CD8-positive, alpha-beta memory T cell (primary cell): Measurements from ENCODE around the gene JAG1. TPM values are rescaled to one million over a fixed set of nuclear protein-coding genes. Genes with fewer than 3 reads are reported as not detected.

ENCODE experiments used
- CTCF ChIA-PET: fragments of 350-600 bp; sonication (Branson Sonifier 250); formaldehyde crosslinking; loops from one replicate; lab custom pipeline; 2021; ENCODE audit warnings: antibody characterized with exemption; lab: Charles Lee
- POLR2A ChIA-PET: fragments of 350-600 bp; sonication (Branson Sonifier 250); formaldehyde crosslinking; loops from one replicate; lab custom pipeline; 2021; ENCODE audit warnings: antibody characterized with exemption; lab: Charles Lee
- DNase-seq, 5 donors: peaks; one replicate each; pipeline versions ENCODE4 v3.0.0 to v3.0.0-alpha.2; 2020 to 2022; ENCODE audit warnings: mixed read lengths in 1 of 5
- H3K27ac ChIP-seq: one replicate; pipeline ENCODE4 v1.7.0; 2013; ENCODE audit warnings: low read depth, mild to moderate bottlenecking, low read length, moderate library complexity
- H3K27me3 ChIP-seq: 2 replicates; pipeline ENCODE4 v1.7.0; 2013; ENCODE audit warnings: low read length, mild to moderate bottlenecking; ENCODE audit not compliant: insufficient read depth, poor library complexity, severe bottlenecking
- H3K36me3 ChIP-seq: 2 replicates; pipeline ENCODE4 v1.7.0; 2013; ENCODE audit warnings: mild to moderate bottlenecking, low read length, moderate library complexity; ENCODE audit not compliant: insufficient read depth
- H3K4me1 ChIP-seq: 2 replicates; pipeline ENCODE4 v1.7.0; 2013; ENCODE audit warnings: mild to moderate bottlenecking, low read length, moderate library complexity; ENCODE audit not compliant: insufficient read depth
- H3K4me3 ChIP-seq: 2 replicates; pipeline ENCODE4 v1.7.0; 2013; ENCODE audit warnings: mild to moderate bottlenecking, low read length
- H3K9me3 ChIP-seq: 2 replicates; pipeline ENCODE4 v1.7.0; 2013; ENCODE audit warnings: mild to moderate bottlenecking, low read length
- H3K27ac Mint-ChIP-seq, 8 donors: one replicate each; pipeline ENCODE4 v1.8.0; 2020 to 2021; ENCODE audit warnings: mixed read lengths in 8 of 8, mild to moderate bottlenecking in 6 of 8, inconsistent platforms in 3 of 8, moderate library complexity in 3 of 8
- H3K27me3 Mint-ChIP-seq, 2 donors: one replicate each; pipeline ENCODE4 v1.8.0; 2020 to 2021; ENCODE audit warnings: mixed read lengths in 2 of 2, mild to moderate bottlenecking in 1 of 2, moderate library complexity in 1 of 2
- H3K36me3 Mint-ChIP-seq, 3 donors: one replicate each; pipeline ENCODE4 v1.8.0; 2020 to 2021; ENCODE audit warnings: mixed read lengths in 3 of 3, inconsistent platforms in 1 of 3, mild to moderate bottlenecking in 1 of 3
- H3K4me1 Mint-ChIP-seq, 3 donors: one replicate each; pipeline ENCODE4 v1.8.0; 2020 to 2021; ENCODE audit warnings: mixed read lengths in 3 of 3, inconsistent platforms in 1 of 3, mild to moderate bottlenecking in 1 of 3
- H3K4me3 Mint-ChIP-seq, 7 donors: one replicate each; pipeline ENCODE4 v1.8.0; 2020 to 2021; ENCODE audit warnings: mixed read lengths in 7 of 7, mild to moderate bottlenecking in 6 of 7, moderate library complexity in 4 of 7, inconsistent platforms in 2 of 7
- H3K9me3 Mint-ChIP-seq, 5 donors: one replicate each; pipeline ENCODE4 v1.8.0; 2020 to 2022; ENCODE audit warnings: mixed read lengths in 5 of 5, mild to moderate bottlenecking in 3 of 5, moderate library complexity in 2 of 5, inconsistent platforms in 1 of 5
- polyA plus RNA-seq: library from polyadenylated mRNA; unstranded; fragments of 300-500 nt; fragmentation: Illumina TruSeq; gene quantifications from one replicate; pipeline ENCODE4 v1.2.3, GENCODE V29; 2021
- total RNA-seq, 2 experiments: library from RNA; stranded (reverse); gene quantifications; one replicate each; pipeline ENCODE4 v1.2.3, GENCODE V29; 2021

JAG1 gene
- total and polyA plus RNA-seq, 3 experiments from 2014 or later, result 0.11 to 0.24 (median 0.24) TPM

DNA sequence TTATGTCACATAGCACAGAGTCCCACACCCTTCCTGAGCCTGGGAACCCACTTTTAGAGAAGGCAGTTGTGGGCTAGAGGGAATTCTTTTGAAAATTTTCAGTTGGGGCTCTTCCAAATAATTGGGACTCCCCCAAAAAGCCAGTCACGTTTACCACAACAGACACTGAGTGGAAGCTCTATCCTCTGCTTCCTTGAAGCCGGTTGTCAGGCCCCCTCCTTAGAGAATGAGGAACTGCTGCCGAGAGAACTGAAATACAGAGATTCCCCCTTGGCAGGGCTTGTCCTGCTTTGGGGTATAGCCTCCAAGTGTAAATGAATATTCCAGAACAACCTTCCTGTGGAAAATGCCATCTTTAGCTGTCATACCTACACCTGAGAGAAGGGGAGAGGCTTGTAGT lies 2.7 kb upstream of the JAG1 start:
- ChIA-PET CTCF (no interaction called here), POLR2A (no interaction called here)
- no peak overlapping the region for H3K27ac Mint-ChIP-seq
- peaks cover 9% of the 10 kb centered on the region for H3K27me3 ChIP-seq
- no peaks in the 10 kb centered on the region for H3K36me3 Mint-ChIP-seq
- peaks cover 0 to 2% (median 0%) of the 10 kb centered on the region in 5 donors for H3K9me3 Mint-ChIP-seq
- H3K27ac ChIP-seq, result no peak overlapping the region
- H3K4me1 Mint-ChIP-seq, result peaks cover 14 to 21% (median 15%) of the 10 kb centered on the region in 3 donors
- DNase-seq, result no peak
- no peaks in the 10 kb centered on the region for H3K4me1 ChIP-seq
- no peaks in the 10 kb centered on the region for H3K9me3 ChIP-seq
- H3K4me3 Mint-ChIP-seq, result peak overlapping the region in 1 of 7 donors; percentile 26
- peaks cover 37 to 52% of the 10 kb centered on the region in 2 donors for H3K27me3 Mint-ChIP-seq
- no peaks in the 10 kb centered on the region for H3K36me3 ChIP-seq
- no peak overlapping the region for H3K4me3 ChIP-seq

DNA sequence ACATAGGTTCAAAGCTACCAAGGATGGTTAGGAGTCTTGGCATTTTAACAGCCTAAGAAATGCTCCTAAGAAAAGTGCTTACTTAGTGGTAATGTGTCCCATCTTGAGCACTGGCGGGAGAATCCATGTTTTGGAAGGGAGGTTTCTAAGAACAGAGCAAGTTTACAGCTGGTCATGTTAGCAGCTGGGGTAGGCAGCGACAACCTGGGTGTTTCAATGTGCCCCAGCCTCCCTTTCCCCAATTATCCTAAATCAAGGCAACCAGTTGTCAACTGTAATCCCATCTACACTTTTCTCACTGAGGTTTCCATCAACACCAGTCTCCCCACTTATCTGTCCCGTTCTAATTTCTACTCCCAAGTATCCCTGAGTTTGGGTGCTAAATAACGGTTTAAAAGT lies 1.6 kb upstream of the JAG1 start:
- CTCF ChIA-PET, result no interaction called here
- Mint-ChIP-seq H3K27ac (no peak overlapping the region), H3K4me1 (peaks cover 18 to 30% (median 26%) of the 10 kb centered on the region in 3 donors), H3K27me3 (peaks cover 39 to 56% of the 10 kb centered on the region in 2 donors), H3K9me3 (peaks cover 0 to 2% (median 0%) of the 10 kb centered on the region in 5 donors), H3K4me3 (peak overlapping the region; percentile 6 to 89 (median 72)), H3K36me3 (no peaks in the 10 kb centered on the region)
- POLR2A ChIA-PET, result no interaction called here
- no peak overlapping the region for H3K27ac ChIP-seq
- no peak overlapping the region for H3K4me3 ChIP-seq
- peaks cover 9% of the 10 kb centered on the region for H3K27me3 ChIP-seq
- H3K36me3 ChIP-seq, result no peaks in the 10 kb centered on the region
- no peaks in the 10 kb centered on the region for H3K4me1 ChIP-seq
- DNase-seq, result no peak
- H3K9me3 ChIP-seq, result no peaks in the 10 kb centered on the region

- no peaks in the 10 kb centered on the region for H3K36me3 Mint-ChIP-seq
- CTCF ChIA-PET, result no interaction called here
- peaks cover 42 to 62% of the 10 kb centered on the region in 2 donors for H3K27me3 Mint-ChIP-seq
- H3K27ac Mint-ChIP-seq, result peak overlapping the region in 2 of 8 donors; percentile 44 to 88
- H3K9me3 Mint-ChIP-seq, result peaks cover 0 to 2% (median 0%) of the 10 kb centered on the region in 5 donors
- H3K4me3 ChIP-seq, result no peak overlapping the region
- H3K4me1 Mint-ChIP-seq, result peaks cover 18 to 32% (median 28%) of the 10 kb centered on the region in 3 donors
- no peaks in the 10 kb centered on the region for H3K4me1 ChIP-seq
- peak overlapping the region; percentile 6 to 89 (median 72) for H3K4me3 Mint-ChIP-seq
- no peaks in the 10 kb centered on the region for H3K9me3 ChIP-seq
- POLR2A ChIA-PET, result interaction anchor here (0.6 kb wide), 1 partner anchor 677 kb away, joined by 3 read pairs; no protein-coding TSS in a partner anchor
- no peaks in the 10 kb centered on the region for H3K36me3 ChIP-seq
- no peak overlapping the region for H3K27ac ChIP-seq
- DNase-seq, result peak in 1 of 5 donors; percentile 18
- peaks cover 9% of the 10 kb centered on the region for H3K27me3 ChIP-seq
Measured at GRCh38 chr20:10674684-10675449, 1.1 kb upstream of the JAG1 start.

GRCh38 chr20:10673176-10673841 lies 490 bp downstream of the JAG1 start:
- no peak overlapping the region for H3K27ac ChIP-seq
- H3K36me3 ChIP-seq, result no peaks in the 10 kb centered on the region
- Mint-ChIP-seq H3K36me3 (no peaks in the 10 kb centered on the region), H3K27ac (peak overlapping the region in 2 of 8 donors; percentile 12 to 84), H3K9me3 (peaks cover 0 to 2% (median 0%) of the 10 kb centered on the region in 5 donors), H3K4me3 (peak overlapping the region; percentile 27 to 90 (median 77)), H3K27me3 (peaks cover 52 to 72% of the 10 kb centered on the region in 2 donors), H3K4me1 (peaks cover 18 to 32% (median 28%) of the 10 kb centered on the region in 3 donors)
- CTCF ChIA-PET, result interaction anchor here (1.4 kb wide), 1 partner anchor 10 kb away, joined by 5 read pairs; no protein-coding TSS in a partner anchor
- no peak for DNase-seq
- peaks cover 9% of the 10 kb centered on the region for H3K27me3 ChIP-seq
- no peak overlapping the region for H3K4me3 ChIP-seq
- POLR2A ChIA-PET, result no interaction called here
- H3K9me3 ChIP-seq, result no peaks in the 10 kb centered on the region
- no peaks in the 10 kb centered on the region for H3K4me1 ChIP-seq

DNA sequence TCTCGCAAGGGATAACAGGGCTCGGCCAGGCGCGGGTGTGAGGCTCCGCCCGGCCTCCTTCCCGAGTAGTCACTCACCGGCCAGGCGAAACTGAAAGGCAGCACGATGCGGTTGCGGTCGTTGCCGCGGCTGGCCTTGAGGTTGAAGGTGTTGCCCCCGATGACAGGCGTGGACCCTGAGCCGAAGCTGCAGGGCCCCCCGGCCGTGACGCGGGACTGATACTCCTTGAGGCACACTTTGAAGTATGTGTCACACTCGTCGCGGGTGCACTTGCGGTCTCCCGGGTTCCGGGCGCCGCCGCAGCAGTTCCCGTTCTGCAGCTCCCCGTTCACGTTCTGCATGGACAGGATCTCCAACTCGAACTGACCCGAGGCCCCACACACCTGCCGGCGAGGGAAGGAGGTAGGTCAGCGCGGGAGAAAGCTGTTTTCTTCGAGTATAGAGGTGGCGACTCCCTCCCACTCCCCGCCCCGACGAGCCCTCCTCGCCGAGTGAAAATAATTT lies 1.1 kb downstream of the JAG1 start:
- H3K36me3 ChIP-seq, result no peaks in the 10 kb centered on the region
- Mint-ChIP-seq H3K27ac (peak overlapping the region in 2 of 8 donors; percentile 12 to 84), H3K4me1 (peaks cover 18 to 32% (median 28%) of the 10 kb centered on the region in 3 donors), H3K9me3 (peaks cover 0 to 2% (median 0%) of the 10 kb centered on the region in 5 donors), H3K27me3 (peaks cover 49 to 68% of the 10 kb centered on the region in 2 donors), H3K36me3 (no peaks in the 10 kb centered on the region), H3K4me3 (peak overlapping the region; percentile 49 to 90 (median 77))
- H3K4me3 ChIP-seq, result no peak overlapping the region
- DNase-seq, result peak in 3 of 5 donors; percentile 6 to 54 (median 19)
- ChIA-PET CTCF (interaction anchor here (1.4 kb wide), 1 partner anchor 11 kb away, joined by 5 read pairs; no protein-coding TSS in a partner anchor), POLR2A (no interaction called here)
- no peak overlapping the region for H3K27ac ChIP-seq
- peaks cover 9% of the 10 kb centered on the region for H3K27me3 ChIP-seq
- H3K9me3 ChIP-seq, result no peaks in the 10 kb centered on the region
- no peaks in the 10 kb centered on the region for H3K4me1 ChIP-seq

DNA sequence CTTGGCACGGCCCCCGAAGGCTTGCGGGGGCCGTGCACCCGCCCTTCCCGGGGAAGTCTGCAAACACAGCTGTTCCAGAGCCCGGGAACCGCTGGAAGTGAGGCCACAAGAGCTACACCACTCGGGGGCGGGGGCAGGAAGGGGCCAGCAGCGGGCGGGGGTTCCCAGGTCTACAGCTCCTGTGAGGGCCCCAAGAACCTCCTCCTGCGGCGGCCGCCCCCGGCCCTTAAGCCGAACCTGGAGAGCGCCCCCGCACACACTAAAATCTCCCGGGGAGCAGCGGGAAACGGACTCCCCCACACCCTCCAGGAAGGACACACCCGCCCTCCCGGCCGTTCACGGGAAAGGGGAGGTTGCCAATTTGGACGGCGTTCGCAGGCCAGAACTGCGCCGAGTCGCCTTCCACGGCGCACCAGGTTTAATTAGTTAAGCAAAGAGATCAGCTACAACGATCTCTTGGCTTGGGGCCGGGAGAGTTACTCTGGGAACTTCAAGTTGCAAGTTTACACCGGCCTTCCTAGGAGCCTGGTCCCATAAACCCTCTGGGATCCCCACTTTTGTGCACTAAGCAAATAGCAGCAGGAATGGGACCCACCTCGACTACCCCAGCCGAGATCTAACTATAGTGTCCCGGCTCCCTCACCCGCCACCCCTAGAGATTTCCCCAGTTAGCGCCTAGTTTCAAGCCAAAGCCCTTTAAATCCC lies 1.7 kb downstream of the JAG1 start:
- Mint-ChIP-seq H3K4me1 (peaks cover 18 to 32% (median 28%) of the 10 kb centered on the region in 3 donors), H3K27ac (no peak overlapping the region), H3K27me3 (peaks cover 46 to 68% of the 10 kb centered on the region in 2 donors), H3K36me3 (no peaks in the 10 kb centered on the region), H3K9me3 (peaks cover 0 to 2% (median 0%) of the 10 kb centered on the region in 5 donors), H3K4me3 (peak overlapping the region; percentile 49 to 90 (median 77))
- H3K27me3 ChIP-seq, result peaks cover 9% of the 10 kb centered on the region
- no peaks in the 10 kb centered on the region for H3K36me3 ChIP-seq
- no peaks in the 10 kb centered on the region for H3K9me3 ChIP-seq
- CTCF ChIA-PET, result interaction anchor here (1.4 kb wide), 1 partner anchor 11 kb away, joined by 5 read pairs; no protein-coding TSS in a partner anchor
- H3K4me3 ChIP-seq, result no peak overlapping the region
- POLR2A ChIA-PET, result no interaction called here
- no peaks in the 10 kb centered on the region for H3K4me1 ChIP-seq
- no peak overlapping the region for H3K27ac ChIP-seq
- no peak for DNase-seq

- Histone ChIP-seq H3K27me3 (peaks cover 9% of the 10 kb centered on the region), H3K4me3 (no peak overlapping the region), H3K36me3 (no peaks in the 10 kb centered on the region), H3K9me3 (no peaks in the 10 kb centered on the region), H3K4me1 (no peaks in the 10 kb centered on the region), H3K27ac (no peak overlapping the region)
- peaks cover 45 to 61% of the 10 kb centered on the region in 2 donors for H3K27me3 Mint-ChIP-seq
- H3K27ac Mint-ChIP-seq, result no peak overlapping the region
- H3K4me1 Mint-ChIP-seq, result peaks cover 18 to 32% (median 28%) of the 10 kb centered on the region in 3 donors
- peak overlapping the region; percentile 15 to 90 (median 45) for H3K4me3 Mint-ChIP-seq
- ChIA-PET POLR2A (no interaction called here), CTCF (no interaction called here)
- peaks cover 0 to 2% (median 0%) of the 10 kb centered on the region in 5 donors for H3K9me3 Mint-ChIP-seq
- DNase-seq, result peak in 1 of 5 donors; percentile 12
- H3K36me3 Mint-ChIP-seq, result no peaks in the 10 kb centered on the region
Measured at GRCh38 chr20:10671221-10671918, 2.4 kb downstream of the JAG1 start.
